Sigmoid colon (tissue), 4 donors: Measurements from ENCODE around the gene SPOCK1.

ENCODE experiments used
- EP300 ChIP-seq, 4 donors: sonication (generic); formaldehyde crosslinking; IDR thresholded peaks; one replicate each; pipeline ENCODE4 v1.6.1; 2017; ENCODE audit warnings: antibody characterized with exemption in 4 of 4
- POLR2A ChIP-seq, 2 donors: fragments of 450-650 bp; IDR thresholded peaks; one replicate each; pipeline ENCODE4 v1.6.1; 2016; ENCODE audit warnings: antibody characterized with exemption in 2 of 2, mild to moderate bottlenecking in 2 of 2, moderate library complexity in 2 of 2
- TF ChIP-seq, protein P1 (sequence below), 4 experiments: fragments of 450-650 bp in 3 of 4; fragments of 200-600 bp in 1 of 4; IDR thresholded peaks; one replicate each; pipeline ENCODE4 v1.5.1; 2016 to 2019; ENCODE audit warnings: antibody characterized with exemption in 4 of 4, mild to moderate bottlenecking in 3 of 4, moderate library complexity in 2 of 4

DNA sequence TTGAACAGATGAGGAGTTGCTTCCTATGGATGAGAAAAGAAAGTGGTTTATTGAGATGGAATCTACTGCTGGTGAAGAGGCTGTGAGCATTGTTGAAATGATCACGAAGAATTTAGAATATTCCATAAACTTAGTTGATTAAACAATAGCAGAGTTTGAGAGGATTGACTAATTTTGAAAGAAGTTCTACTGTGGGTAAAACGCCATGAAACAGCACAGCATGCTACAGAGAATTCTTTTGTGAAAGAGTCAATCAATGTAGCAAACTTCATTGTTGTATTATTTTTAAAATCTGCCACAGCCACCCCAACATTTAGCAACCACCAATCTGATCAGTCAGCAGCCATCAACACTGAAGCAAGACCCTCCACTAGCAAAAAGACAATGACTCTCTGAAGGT, 309.1 kb downstream of the SPOCK1 start:
- TF ChIP-seq, protein P1, sequence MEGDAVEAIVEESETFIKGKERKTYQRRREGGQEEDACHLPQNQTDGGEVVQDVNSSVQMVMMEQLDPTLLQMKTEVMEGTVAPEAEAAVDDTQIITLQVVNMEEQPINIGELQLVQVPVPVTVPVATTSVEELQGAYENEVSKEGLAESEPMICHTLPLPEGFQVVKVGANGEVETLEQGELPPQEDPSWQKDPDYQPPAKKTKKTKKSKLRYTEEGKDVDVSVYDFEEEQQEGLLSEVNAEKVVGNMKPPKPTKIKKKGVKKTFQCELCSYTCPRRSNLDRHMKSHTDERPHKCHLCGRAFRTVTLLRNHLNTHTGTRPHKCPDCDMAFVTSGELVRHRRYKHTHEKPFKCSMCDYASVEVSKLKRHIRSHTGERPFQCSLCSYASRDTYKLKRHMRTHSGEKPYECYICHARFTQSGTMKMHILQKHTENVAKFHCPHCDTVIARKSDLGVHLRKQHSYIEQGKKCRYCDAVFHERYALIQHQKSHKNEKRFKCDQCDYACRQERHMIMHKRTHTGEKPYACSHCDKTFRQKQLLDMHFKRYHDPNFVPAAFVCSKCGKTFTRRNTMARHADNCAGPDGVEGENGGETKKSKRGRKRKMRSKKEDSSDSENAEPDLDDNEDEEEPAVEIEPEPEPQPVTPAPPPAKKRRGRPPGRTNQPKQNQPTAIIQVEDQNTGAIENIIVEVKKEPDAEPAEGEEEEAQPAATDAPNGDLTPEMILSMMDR (IDR thresholded peaks at IDR 0.05) = no peak
- TF ChIP-seq EP300 (IDR thresholded peaks at IDR 0.05) (no peak), POLR2A (IDR thresholded peaks at IDR 0.05) (no peak)
